HCT116 (cell line): ENCODE data around the gene GMEB2. TPM values are rescaled to one million over a fixed set of nuclear protein-coding genes. Genes with fewer than 3 reads are reported as not detected.
A peak's percentile ranks its signal among the peaks of the same experiment; 100 is the strongest.

ENCODE experiments used
- ATAC-seq: fragments of 200-7000 bp; cut with Tn5 transposase; 2 replicates; pipeline ENCODE4 v1.9.1; 2020; ENCODE audit warnings: mild to moderate bottlenecking, moderate library complexity
- BruUV-seq: library from RNA; stranded (reverse); fragments of 400-500 nt; replicated peaks from 2 replicates; lab custom pipeline; 2021; lab: Mats Ljungman, UMichigan
- CTCF ChIA-PET: fragments of 300-600 bp; sonication (Branson Sonifier 250); formaldehyde crosslinking; loops from one replicate; lab custom pipeline; 2021; ENCODE audit warnings: antibody characterized with exemption; lab: Charles Lee
- POLR2A ChIA-PET: fragments of 300-600, 350-600 bp; sonication (Branson Sonifier 250); formaldehyde crosslinking; loops from one replicate; lab custom pipeline; 2021; ENCODE audit warnings: antibody characterized with exemption; lab: Charles Lee
- RAD21 ChIA-PET, 2 experiments: fragments of 300-600 bp; sonication (Branson Sonifier 250); formaldehyde crosslinking; loops; one replicate each; lab custom pipeline; 2023; ENCODE audit warnings: low total read pairs in 2 of 2; ENCODE audit not compliant: uncharacterized antibody in 2 of 2, unreplicated experiment in 2 of 2, low non-redundant PET in 1 of 2; lab: Charles Lee
- DNase-seq: peaks from one replicate; pipeline ENCODE4 v3.0.0-alpha.2; 2010; ENCODE audit warnings: low read depth, low spot score
- H2AFZ ChIP-seq: fragments of 200-600 bp; shearing (Covaris generic), sonication (generic); 2 replicates; pipeline ENCODE4 v1.6.1; 2017; ENCODE audit warnings: low read depth, mixed run types, mixed read lengths, antibody characterized with exemption, low read length; ENCODE audit not compliant: poor library complexity, severe bottlenecking
- H3K27ac ChIP-seq: 2 replicates; pipeline ENCODE4 v1.5.1; 2012; ENCODE audit warnings: low read depth, low read length
- H3K27me3 ChIP-seq: fragments of 200-600 bp; sonication (generic); 2 replicates; pipeline ENCODE4 v1.6.1; 2016; ENCODE audit warnings: mixed run types, low read length, mixed read lengths; ENCODE audit not compliant: insufficient read depth
- H3K36me3 ChIP-seq, 2 experiments: fragments of 200-500 bp in 1 of 2; fragments of 200-600 bp in 1 of 2; sonication (Bioruptor generic) in 1 of 2; sonication (generic) in 1 of 2; 2 replicates each; pipeline versions ENCODE4 v1.5.1 to v1.6.1; 2014 to 2016; ENCODE audit warnings: low read length in 2 of 2, inconsistent platforms in 1 of 2, mixed read lengths in 1 of 2, mixed run types in 1 of 2; ENCODE audit not compliant: insufficient read depth in 2 of 2, control insufficient read depth in 1 of 2
- H3K4me1 ChIP-seq, 2 experiments: fragments of 200-600 bp in 1 of 2; sonication (generic) in 1 of 2; 2 replicates each; pipeline versions ENCODE4 v1.5.1 to v1.6.1; 2012 to 2017; ENCODE audit warnings: low read length in 2 of 2, inconsistent platforms in 1 of 2, mild to moderate bottlenecking in 1 of 2, mixed read lengths in 1 of 2, mixed run types in 1 of 2, moderate library complexity in 1 of 2; ENCODE audit not compliant: insufficient read depth in 2 of 2, control insufficient read depth in 1 of 2
- H3K4me2 ChIP-seq: fragments of 200-600 bp; sonication (generic); 2 replicates; pipeline ENCODE4 v1.6.1; 2017; ENCODE audit warnings: mixed run types, low read length, mixed read lengths
- H3K4me3 ChIP-seq, 2 experiments: fragments of 200-600 bp in 1 of 2; sonication (generic) in 1 of 2; replicated peaks in 1 of 2; 2 replicates each; pipeline ENCODE4 v1.5.1; 2011 to 2016; ENCODE audit warnings: low read length in 2 of 2, control low read depth in 1 of 2, low read depth in 1 of 2, mild to moderate bottlenecking in 1 of 2, mixed read lengths in 1 of 2, mixed run types in 1 of 2
- H3K79me2 ChIP-seq: fragments of 200-600 bp; sonication (generic); 2 replicates; pipeline ENCODE4 v1.6.1; 2017; ENCODE audit warnings: mild to moderate bottlenecking, mixed run types, low read length, moderate library complexity, mixed read lengths; ENCODE audit not compliant: insufficient read depth
- H3K9ac ChIP-seq: fragments of 200-600 bp; sonication (generic); 2 replicates; pipeline ENCODE4 v1.6.1; 2016; ENCODE audit warnings: low read length, mixed read lengths
- H3K9me2 ChIP-seq: fragments of 200-600 bp; sonication (generic), shearing (Covaris generic); 2 replicates; pipeline ENCODE4 v1.6.1; 2017; ENCODE audit warnings: mixed run types, mild to moderate bottlenecking, moderate library complexity; ENCODE audit not compliant: insufficient read depth
- H3K9me3 ChIP-seq, 2 experiments: fragments of 200-500 bp in 1 of 2; fragments of 200-600 bp in 1 of 2; sonication (Bioruptor generic) in 1 of 2; sonication (generic) in 1 of 2; 2 replicates each; pipeline ENCODE4 v1.6.1; 2014 to 2017; ENCODE audit warnings: low read length in 2 of 2, mixed read lengths in 2 of 2, inconsistent platforms in 1 of 2, low read depth in 1 of 2, mild to moderate bottlenecking in 1 of 2, mixed run types in 1 of 2, moderate library complexity in 1 of 2; ENCODE audit not compliant: control insufficient read depth in 1 of 2, insufficient read depth in 1 of 2
- H4K20me1 ChIP-seq: fragments of 200-600 bp; sonication (generic), shearing (Covaris generic); 2 replicates; pipeline ENCODE4 v1.6.1; 2017; ENCODE audit warnings: mixed run types, mild to moderate bottlenecking, moderate library complexity; ENCODE audit not compliant: insufficient read depth
- EZH2 ChIP-seq: fragments of 200-600 bp; sonication (generic); IDR thresholded peaks from 2 replicates; pipeline ENCODE4 v1.6.1; 2017; ENCODE audit warnings: antibody characterized with exemption, mixed run types
- EZH2phosphoT487 ChIP-seq: fragments of 200-600 bp; IDR thresholded peaks from 2 replicates; pipeline ENCODE4 v1.6.1; 2018; ENCODE audit warnings: antibody characterized with exemption, borderline replicate concordance
- FOSL1 ChIP-seq: IDR thresholded peaks from 2 replicates; pipeline ENCODE4 v1.6.1; 2012; ENCODE audit warnings: low read depth
- POLR2AphosphoS5 ChIP-seq: IDR thresholded peaks from 2 replicates; pipeline ENCODE4 v1.6.1; 2011; ENCODE audit warnings: mild to moderate bottlenecking, low read depth, low read length, moderate library complexity
- SIN3A ChIP-seq: IDR thresholded peaks from 2 replicates; pipeline ENCODE4 v1.6.1; 2012; ENCODE audit warnings: low read depth
- TCF7L2 ChIP-seq: IDR thresholded peaks from 2 replicates; pipeline ENCODE4 v1.7.0; 2011; ENCODE audit warnings: borderline replicate concordance, inconsistent platforms; ENCODE audit not compliant: insufficient read depth, insufficient read length; ENCODE audit errors: extremely low read depth
- ZFX ChIP-seq: fragments of 450-650 bp; IDR thresholded peaks from 2 replicates; pipeline ENCODE4 v1.6.1; 2017
- intact Hi-C: fragments of 100-400 bp; cut with micrococcal nuclease; formaldehyde crosslinking; loops from 2 replicates; pipeline ENCODE4 v1.10.0; 2022
- total RNA-seq: library from RNA; stranded (reverse); gene quantifications from one replicate; pipeline ENCODE4 v1.2.1, GENCODE V29; 2021; ENCODE audit not compliant: unreplicated experiment

GMEB2 gene
- total RNA-seq, 1 experiment from 2014 or later, result 13.9 TPM

GRCh38 chr20:63539441-63540370, 87.2 kb downstream of the GMEB2 start:
- Histone ChIP-seq H3K4me3 (no peak overlapping the region), H3K4me2 (peak overlapping the region; percentile 99; the same call in 1 of the 2 replicates), H4K20me1 (no peaks in the 10 kb centered on the region), H3K9me3 (no peaks in the 10 kb centered on the region), H2AFZ (no peak overlapping the region), H3K27me3 (no peaks in the 10 kb centered on the region), H3K9ac (no peak overlapping the region), H3K36me3 (no peaks in the 10 kb centered on the region), H3K9me2 (no peaks in the 10 kb centered on the region), H3K27ac (peak overlapping the region; percentile 97), H3K79me2 (no peaks in the 10 kb centered on the region), H3K4me1 (peaks cover 46 to 94% of the 10 kb centered on the region in 2 experiments)
- no TSS peak for BruUV-seq
- TF ChIP-seq ZFX, result no peak
- TF ChIP-seq FOSL1, result no peak
- TF ChIP-seq SIN3A, result no peak
- no peak for TF ChIP-seq TCF7L2
- no peak for TF ChIP-seq EZH2phosphoT487
- DNase-seq, result no peak
- CTCF ChIA-PET, result interaction anchor here (2.4 to 3.3 kb wide), 2 partner anchors 34 to 434 kb away, joined by 24 to 30 read pairs; partner anchors contain the start of gene HELZ2
- POLR2A ChIA-PET, result interaction anchor here (1.3 kb wide), 1 partner anchor 434 kb away, joined by 3 read pairs; no protein-coding TSS in a partner anchor
- RAD21 ChIA-PET, result no interaction called here
- no peak for ATAC-seq
- intact Hi-C loops, result loop anchor here (2.0 to 10.0 kb wide), 8 partner anchors 33 to 435 kb away; partner anchors contain the start of genes GMEB2, TNFRSF6B and TPD52L2

- H3K4me3 ChIP-seq, result no peak overlapping the region
- H3K4me2 ChIP-seq, result peak overlapping the region; percentile 99
- TF ChIP-seq POLR2AphosphoS5, result peak; percentile 4; the same call in 1 of the 2 replicates
- TF ChIP-seq EZH2, result no peak
- TF ChIP-seq, all 23 proteins: peak for 1
- H4K20me1 ChIP-seq, result no peaks in the 10 kb centered on the region
- H3K9me3 ChIP-seq, result no peaks in the 10 kb centered on the region
- H3K27ac ChIP-seq, result peak overlapping the region; percentile 97
- H3K79me2 ChIP-seq, result no peaks in the 10 kb centered on the region
- BruUV-seq, result no TSS peak
- H2AFZ ChIP-seq, result no peak overlapping the region
- POLR2A ChIA-PET, result interaction anchor here (1.3 to 3.3 kb wide), 2 partner anchors 16 to 434 kb away, joined by 3 to 9 read pairs; no protein-coding TSS in a partner anchor
- H3K27me3 ChIP-seq, result no peaks in the 10 kb centered on the region
- intact Hi-C loops, result loop anchor here (2.0 to 10.0 kb wide), 8 partner anchors 34 to 436 kb away; partner anchors contain the start of genes GMEB2, TNFRSF6B and TPD52L2
- ATAC-seq, result no peak
- H3K9me2 ChIP-seq, result no peaks in the 10 kb centered on the region
- no peaks in the 10 kb centered on the region for H3K36me3 ChIP-seq
- H3K9ac ChIP-seq, result peak overlapping the region; percentile 76; the same call in 1 of the 2 replicates
- CTCF ChIA-PET, result interaction anchor here (1.8 to 3.3 kb wide), 6 partner anchors 11 to 581 kb away, joined by 8 to 30 read pairs (median 16); partner anchors contain the start of genes HELZ2 and TPD52L2
- no peak for DNase-seq
- peaks cover 46 to 94% of the 10 kb centered on the region in 2 experiments for H3K4me1 ChIP-seq
- RAD21 ChIA-PET, result interaction anchor here (1.4 to 2.0 kb wide), 2 partner anchors 14 to 103 kb away, joined by 3 to 8 read pairs; no protein-coding TSS in a partner anchor
These were observed 87.8 kb downstream of the GMEB2 start for GRCh38 chr20:63539092-63539430.
